K562 (cell line): ENCODE measurements around the gene PTGFR. TPM values are rescaled to one million over a fixed set of nuclear protein-coding genes. Genes with fewer than 3 reads are reported as not detected.

Experiments used
- ATAC-seq: fragments of 200-7000 bp; cut with Tn5 transposase; 3 replicates; pipeline ENCODE4 v1.9.1; 2020; ENCODE audit warnings: moderate library complexity
- BruUV-seq: library from RNA; stranded (reverse); fragments of 400-500 nt; replicated peaks from 2 replicates; lab custom pipeline; 2021; lab: Mats Ljungman, UMichigan
- CTCF ChIA-PET: fragments of 300-600 bp; formaldehyde crosslinking; extraction: SDS; loops from one replicate; lab custom pipeline; 2021; ENCODE audit warnings: low intra/inter-chr PET ratio; lab: Yijun Ruan, JAX
- POLR2A ChIA-PET: fragments of 300-600, 350-650 bp; sonication (Branson Sonifier 250); formaldehyde crosslinking; extraction: SDS; loops from one replicate; lab custom pipeline; 2021; ENCODE audit warnings: antibody characterized with exemption, inconsistent platforms; lab: Yijun Ruan, JAX
- DNase-seq, 4 experiments: peaks; one replicate each; pipeline versions ENCODE4 v3.0.0 to v3.0.0-alpha.2; 2011 to 2018; ENCODE audit warnings: low spot score in 3 of 4, mixed read lengths in 3 of 4; ENCODE audit errors: extremely low read depth in 1 of 4
- FAIRE-seq: peaks from 2 replicates; lab custom pipeline; 2011; peaks lifted over from hg19 to GRCh38; lab: Jason Lieb, UNC
- H2AFZ ChIP-seq: 2 replicates; pipeline ENCODE4 v1.6.0; 2011; ENCODE audit warnings: low read depth, low read length, control low read depth, inconsistent platforms
- H3K27ac ChIP-seq: fragments of 200-600 bp; 3 replicates; pipeline ENCODE4 v1.8.0; 2011; ENCODE audit warnings: low read depth, mild to moderate bottlenecking, control low read depth, inconsistent platforms, low read length, moderate library complexity, mixed read lengths; ENCODE audit errors: extremely low read depth
- H3K27me3 ChIP-seq, 2 experiments: fragments of 300-600 bp in 1 of 2; 2 replicates in 1 of 2; 3 replicates in 1 of 2; pipeline versions ENCODE4 v1.6.0 to v1.8.0; 2011; ENCODE audit warnings: inconsistent platforms in 2 of 2, low read length in 2 of 2, mild to moderate bottlenecking in 1 of 2, mixed read lengths in 1 of 2, moderate library complexity in 1 of 2; ENCODE audit not compliant: control insufficient read depth in 2 of 2, insufficient read depth in 2 of 2
- H3K36me3 ChIP-seq: fragments of 300-600 bp; 3 replicates; pipeline ENCODE4 v1.8.0; 2011; ENCODE audit warnings: mild to moderate bottlenecking, low read length, inconsistent platforms; ENCODE audit not compliant: control insufficient read depth, insufficient read depth
- H3K4me1 ChIP-seq, 2 experiments: fragments of 200-600 bp in 1 of 2; replicated peaks in 1 of 2; 2 replicates in 1 of 2; 3 replicates in 1 of 2; pipeline versions ENCODE4 v1.5.1 to v1.8.0; 2011; ENCODE audit warnings: inconsistent platforms in 2 of 2, low read length in 2 of 2, mild to moderate bottlenecking in 1 of 2, mixed read lengths in 1 of 2, moderate library complexity in 1 of 2; ENCODE audit not compliant: control insufficient read depth in 2 of 2, insufficient read depth in 2 of 2
- H3K4me2 ChIP-seq: 2 replicates; pipeline ENCODE4 v1.6.1; 2011; ENCODE audit warnings: low read length, control low read depth, inconsistent platforms, mixed read lengths; ENCODE audit not compliant: insufficient read depth
- H3K4me3 ChIP-seq: fragments of 200-600 bp; sonication (generic), shearing (Covaris generic); 2 replicates; pipeline ENCODE4 v1.5.1; 2016; ENCODE audit warnings: control low read depth, inconsistent platforms
- H3K79me2 ChIP-seq: fragments of 200-600 bp; 3 replicates; pipeline ENCODE4 v1.8.0; 2011; ENCODE audit warnings: low read length, inconsistent platforms; ENCODE audit not compliant: control insufficient read depth, insufficient read depth
- H3K9ac ChIP-seq, 2 experiments: 2 replicates each; pipeline versions ENCODE4 v1.6.0 to v1.6.1; 2011; ENCODE audit warnings: low read depth in 2 of 2, low read length in 2 of 2, control low read depth in 1 of 2, inconsistent platforms in 1 of 2, mild to moderate bottlenecking in 1 of 2, mixed read lengths in 1 of 2; ENCODE audit not compliant: insufficient read depth in 1 of 2
- H3K9me1 ChIP-seq: one replicate; pipeline ENCODE4 v1.6.0; 2011; ENCODE audit warnings: inconsistent platforms, mild to moderate bottlenecking, low read length, moderate library complexity; ENCODE audit not compliant: control insufficient read depth, insufficient read depth
- H3K9me3 ChIP-seq: replicated peaks from 2 replicates; pipeline ENCODE4 v1.5.1; 2011; ENCODE audit warnings: low read depth, low read length, inconsistent platforms; ENCODE audit not compliant: control insufficient read depth, insufficient read depth
- H4K20me1 ChIP-seq: replicated peaks from 2 replicates; pipeline ENCODE4 v1.6.1; 2011; ENCODE audit warnings: low read length, inconsistent platforms, mixed read lengths; ENCODE audit not compliant: control insufficient read depth, insufficient read depth
- BRD4 ChIP-seq: fragments of 200-600 bp; sonication (generic); IDR thresholded peaks from 2 replicates; pipeline ENCODE4 v1.6.1; 2017; ENCODE audit warnings: inconsistent platforms
- EGR1 ChIP-seq: fragments of 450-650 bp; conservative IDR thresholded peaks from 2 replicates; pipeline ENCODE4 v1.6.1; 2017; ENCODE audit warnings: mild to moderate bottlenecking
- MEF2A ChIP-seq: IDR thresholded peaks from 2 replicates; pipeline ENCODE4 v1.6.1; 2011; ENCODE audit warnings: low read depth, mild to moderate bottlenecking, low read length, moderate library complexity; ENCODE audit not compliant: control insufficient read depth
- NCOA4 ChIP-seq: fragments of 450-650 bp; IDR thresholded peaks from 2 replicates; pipeline ENCODE4 v1.6.1; 2018; ENCODE audit warnings: mild to moderate bottlenecking; ENCODE audit not compliant: partially characterized antibody
- POLR2B ChIP-seq: fragments of 450-650 bp; IDR thresholded peaks from 2 replicates; pipeline ENCODE4 v1.6.1; 2018; ENCODE audit warnings: low read depth; ENCODE audit not compliant: partially characterized antibody
- POLR2G ChIP-seq: fragments of 200-400 bp; formaldehyde crosslinking; IDR thresholded peaks from 2 replicates; pipeline ENCODE4 v1.6.1; 2017; ENCODE audit warnings: low read depth, mild to moderate bottlenecking, antibody characterized with exemption, low read length, moderate library complexity
- SIRT6 ChIP-seq: IDR thresholded peaks from one replicate; pipeline ENCODE4 v1.6.1; 2012; ENCODE audit warnings: low read depth, mild to moderate bottlenecking, control low read depth, inconsistent platforms, low read length, moderate library complexity
- SUPT5H ChIP-seq: fragments of 450-650 bp; IDR thresholded peaks from 2 replicates; pipeline ENCODE4 v1.6.1; 2016
- TBL1XR1 ChIP-seq, 2 experiments: IDR thresholded peaks; 2 replicates each; pipeline ENCODE4 v1.6.1; 2012; ENCODE audit warnings: improper control_type of control experiment in 2 of 2, low read length in 2 of 2, mild to moderate bottlenecking in 1 of 2
- ZBTB43 ChIP-seq: sonication (generic); formaldehyde crosslinking; IDR thresholded peaks from 2 replicates; pipeline ENCODE4 v1.8.0; 2023; ENCODE audit warnings: mild to moderate bottlenecking, missing genetic modification reagents
- ZFPM2 ChIP-seq: fragments of 250-450 bp; sonication (Bioruptor Pico); IDR thresholded peaks from 2 replicates; pipeline ENCODE4 v1.5.1; 2022; ENCODE audit warnings: mild to moderate bottlenecking
- ZNF277 ChIP-seq: fragments of 250-450 bp; sonication (Bioruptor Pico); IDR thresholded peaks from 2 replicates; pipeline ENCODE4 v1.8.0; 2022; ENCODE audit warnings: inconsistent platforms, mild to moderate bottlenecking, moderate library complexity, borderline replicate concordance
- ZNF561 ChIP-seq: fragments of 450-650 bp; formaldehyde crosslinking; conservative IDR thresholded peaks from 2 replicates; pipeline ENCODE4 v1.4.0; 2020; ENCODE audit warnings: mild to moderate bottlenecking, moderate library complexity
- ZZZ3 ChIP-seq: fragments of 450-650 bp; IDR thresholded peaks from 2 replicates; pipeline ENCODE4 v1.6.1; 2016; ENCODE audit warnings: antibody characterized with exemption, mild to moderate bottlenecking, moderate library complexity
- WGBS: fragments of 100-300 bp; shearing (Covaris generic); methylation state at CpG from one replicate; pipeline ENCODE4 v1.1.6; 2016; ENCODE audit warnings: low coverage, mixed read lengths; ENCODE audit not compliant: insufficient coverage; ENCODE audit errors: missing lambda C conversion rate; 5-methylcytosine and 5-hydroxymethylcytosine counted together
- in situ Hi-C: fragments of 300-500 bp; cut with MboI; formaldehyde crosslinking; loops from 4 replicates; pipeline ENCODE4 v1.15.0; 2018; ENCODE audit warnings: inconsistent platforms, mixed read lengths
- intact Hi-C: fragments of 100-400 bp; cut with micrococcal nuclease; formaldehyde crosslinking; loops from 2 replicates; pipeline ENCODE4 v1.14.2; 2022
- polyA plus RNA-seq, 8 experiments: library from polyadenylated mRNA; depleted of rRNA in 4 of 8; stranded (reverse) in 5 of 8; unstranded in 3 of 8; fragments of >200 nt; fragmentation: Nextera tagmentation in 2 of 8; fragmentation: Illumina TruSeq in 1 of 8; extraction: Ambion mirVana in 2 of 8; extraction: Trizol in 1 of 8; gene quantifications; 2 replicates each; pipeline versions ENCODE4 v1.2.1 to v1.2.3, GENCODE V29; 2011 to 2014; ENCODE audit warnings: inconsistent platforms in 1 of 8, missing spikeins in 1 of 8
- total RNA-seq, 7 experiments: library from RNA; depleted of rRNA in 6 of 7; stranded (reverse); fragments of >200 nt in 6 of 7; fragmentation: Illumina TruSeq in 2 of 7; extraction: Trizol in 2 of 7; gene quantifications; 2 replicates each; pipeline versions ENCODE4 v1.2.1 to v1.2.3, GENCODE V29; 2011 to 2021; ENCODE audit warnings: low replicate concordance in 1 of 7

PTGFR gene
- total and polyA plus RNA-seq, 9 of the 15 experiments (the other 6 are each of a cell fraction or from before 2014, with no cell fraction given): 0.04 TPM; not detected in 8

GRCh38 chr1:78475888-78476610 is 14.7 kb upstream of the PTGFR start:
- in situ Hi-C loops: no loop called here

More at GRCh38 chr1:78475888-78476610, 14.7 kb upstream of the PTGFR start:
- TF ChIP-seq BRD4 (no peak), ZNF561 (no peak), SIRT6 (no peak), MEF2A (no peak), ZZZ3 (no peak), POLR2B (no peak), ZBTB43 (CRISPR knock-in tag) (no peak), TBL1XR1 (IDR thresholded peaks at IDR 0.05; ENCODE audit: low read length in 2 of 2) (no peak), ZNF277 (no peak), ZFPM2 (CRISPR knock-in tag) (no peak), POLR2G (no peak), SUPT5H (no peak), NCOA4 (no peak), EGR1 (no peak)
- Histone ChIP-seq H3K4me1 (no peaks in the 10 kb centered on the region), H3K9ac (no peak overlapping the region), H3K27me3 (no peaks in the 10 kb centered on the region), H2AFZ (no peak overlapping the region), H4K20me1 (no peaks in the 10 kb centered on the region), H3K4me2 (no peak overlapping the region), H3K9me1 (no peaks in the 10 kb centered on the region), H3K27ac (no peak overlapping the region), H3K4me3 (no peak overlapping the region), H3K9me3 (no peaks in the 10 kb centered on the region; the same call in 1 of the 2 replicates), H3K36me3 (no peaks in the 10 kb centered on the region), H3K79me2 (no peaks in the 10 kb centered on the region)
- DNase-seq (no peak), ATAC-seq (no peak), FAIRE-seq (no peak)
- WGBS: 0% methylated on average over 4 of the region's 4 CpGs
- BruUV-seq: no TSS peak
- ChIA-PET POLR2A (no interaction called here), CTCF (no interaction called here)
- intact Hi-C loops: no loop called here
